ENCODE measurements around the gene RFFL. TPM values are rescaled to one million over a fixed set of nuclear protein-coding genes. Genes with fewer than 3 reads are reported as not detected.

The RFFL gene
- polyA plus RNA-seq, 1 donor from 2014 or later, result 6.6 TPM

- Histone ChIP-seq H3K9ac (ENCODE audit: low read length) (no peak overlapping the region), H3K27ac (ENCODE audit: low read length) (no peak overlapping the region), H3K4me3 (ENCODE audit: low read length) (no peak overlapping the region), H3K9me2 (ENCODE audit: insufficient read depth, low read length) (no peaks in the 10 kb centered on the region), H2AFZ (ENCODE audit: low read depth, low read length) (no peak overlapping the region), H3K4me2 (ENCODE audit: low read length) (no peak overlapping the region), H3K9me3 (ENCODE audit: low read length) (no peaks in the 10 kb centered on the region), H3K36me3 (ENCODE audit: insufficient read depth, low read length) (no peaks in the 10 kb centered on the region), H3K79me2 (replicated peaks; ENCODE audit: insufficient read depth, low read length) (no peaks in the 10 kb centered on the region), H4K20me1 (ENCODE audit: insufficient read depth) (no peaks in the 10 kb centered on the region), H3K27me3 (ENCODE audit: insufficient read depth, low read depth, low read length) (no peaks in the 10 kb centered on the region), H3F3A (ENCODE audit: insufficient read depth, low read length, poor library complexity, severe bottlenecking) (no peaks in the 10 kb centered on the region)
- no peak for TF ChIP-seq RAD21 (conservative IDR thresholded peaks at IDR 0.05)
These were observed 11.3 kb downstream of the RFFL start for GRCh38 chr17:35052241-35052610.

GRCh38 chr17:35051579-35052240 is 11.8 kb downstream of the RFFL start:
- H3K4me3 ChIP-seq (ENCODE audit: low read length), result no peak overlapping the region
- no peak overlapping the region for H3K4me2 ChIP-seq (ENCODE audit: low read length)
- H3K79me2 ChIP-seq (replicated peaks; ENCODE audit: insufficient read depth, low read length), result no peaks in the 10 kb centered on the region
- H3K9me3 ChIP-seq (ENCODE audit: low read length), result no peaks in the 10 kb centered on the region
- no peak overlapping the region for H3K9ac ChIP-seq (ENCODE audit: low read length)
- H4K20me1 ChIP-seq (ENCODE audit: insufficient read depth), result no peaks in the 10 kb centered on the region
- TF ChIP-seq EP300 (conservative IDR thresholded peaks at IDR 0.05; ENCODE audit: poor library complexity, severe bottlenecking) (no peak), SMC3 (conservative IDR thresholded peaks at IDR 0.05; ENCODE audit: poor library complexity) (no peak), MXI1 (conservative IDR thresholded peaks at IDR 0.05; ENCODE audit: poor library complexity, severe bottlenecking) (no peak), EZH2 (IDR thresholded peaks at IDR 0.05; ENCODE audit: borderline replicate concordance, insufficient read depth, low read length, poor library complexity, severe bottlenecking) (no peak), TAF1 (IDR thresholded peaks at IDR 0.05; ENCODE audit: low read depth) (no peak), POLR2AphosphoS5 (IDR thresholded peaks at IDR 0.05) (no peak), REST (IDR thresholded peaks at IDR 0.05; ENCODE audit: borderline replicate concordance) (no peak), RAD21 (conservative IDR thresholded peaks at IDR 0.05) (no peak), CTCF (IDR thresholded peaks at IDR 0.05; ENCODE audit: poor library complexity, severe bottlenecking) (no peak)
- H3F3A ChIP-seq (ENCODE audit: insufficient read depth, low read length, poor library complexity, severe bottlenecking), result no peaks in the 10 kb centered on the region
- no peaks in the 10 kb centered on the region for H3K9me2 ChIP-seq (ENCODE audit: insufficient read depth, low read length)
- H2AFZ ChIP-seq (ENCODE audit: low read depth, low read length), result no peak overlapping the region
- H3K36me3 ChIP-seq (ENCODE audit: insufficient read depth, low read length), result no peaks in the 10 kb centered on the region
- no peak overlapping the region for H3K27ac ChIP-seq (ENCODE audit: low read length)
- no peaks in the 10 kb centered on the region for H3K27me3 ChIP-seq (ENCODE audit: insufficient read depth, low read depth, low read length)

Data from neural cell (in vitro differentiated cells).